IMR-90 (cell line): ENCODE data around the gene NEUROG1.
"Not testable (repeated sequence)": the region's sequence is repeated elsewhere in the genome, so short reads cannot be mapped to it uniquely, and the experiment has no call there.

Experiments
- BHLHE40 ChIP-seq: fragments of 150-350 bp; IDR thresholded peaks from 2 replicates; pipeline ENCODE4 v1.6.1; 2016; ENCODE audit warnings: mild to moderate bottlenecking, low read depth, low read length
- CEBPB ChIP-seq: IDR thresholded peaks from 2 replicates; pipeline ENCODE4 v1.6.1; 2012; ENCODE audit warnings: low read depth, low read length, improper control_type of control experiment
- CHD1 ChIP-seq: IDR thresholded peaks from 2 replicates; pipeline ENCODE4 v1.6.1; 2012; ENCODE audit warnings: low read depth, low read length, improper control_type of control experiment
- CTCF ChIP-seq: conservative IDR thresholded peaks from 2 replicates; pipeline ENCODE4 v1.5.1; 2012; ENCODE audit warnings: mild to moderate bottlenecking, low read depth, low read length, improper control_type of control experiment
- MAFK ChIP-seq: IDR thresholded peaks from 2 replicates; pipeline ENCODE4 v1.6.1; 2012; ENCODE audit warnings: low read depth, low read length, improper control_type of control experiment
- MAZ ChIP-seq: IDR thresholded peaks from 2 replicates; pipeline ENCODE4 v1.6.1; 2012; ENCODE audit warnings: low read depth, mild to moderate bottlenecking, low read length, improper control_type of control experiment, moderate library complexity, borderline replicate concordance
- MXI1 ChIP-seq: IDR thresholded peaks from 2 replicates; pipeline ENCODE4 v1.6.1; 2012; ENCODE audit warnings: low read depth, mild to moderate bottlenecking, low read length, moderate library complexity, borderline replicate concordance
- POLR2A ChIP-seq: IDR thresholded peaks from 2 replicates; pipeline ENCODE4 v1.6.1; 2012; ENCODE audit warnings: mild to moderate bottlenecking, low read depth, low read length
- RAD21 ChIP-seq: IDR thresholded peaks from 2 replicates; pipeline ENCODE4 v1.6.1; 2012; ENCODE audit warnings: low read length, improper control_type of control experiment
- RCOR1 ChIP-seq: IDR thresholded peaks from 2 replicates; pipeline ENCODE4 v1.6.1; 2012; ENCODE audit warnings: mild to moderate bottlenecking, low read length, improper control_type of control experiment; ENCODE audit not compliant: insufficient replicate concordance
- SMC3 ChIP-seq: fragments of 150-350 bp; IDR thresholded peaks from 2 replicates; pipeline ENCODE4 v1.6.1; 2016; ENCODE audit warnings: low read depth, mild to moderate bottlenecking, antibody characterized with exemption, low read length, moderate library complexity
- USF2 ChIP-seq: fragments of 150-350 bp; IDR thresholded peaks from 2 replicates; pipeline ENCODE4 v1.6.1; 2017; ENCODE audit warnings: mild to moderate bottlenecking, antibody characterized with exemption, low read length, low read depth

- not testable (repeated sequence) for TF ChIP-seq USF2, CTCF, RAD21, POLR2A, MAFK, RCOR1, CHD1, MAZ, MXI1, SMC3, BHLHE40, CEBPB
Observed at GRCh38 chr5:135529576-135529975, 6.2 kb downstream of the NEUROG1 start.
